ENCODE measurements around the gene SCFD1. TPM values are rescaled to one million over a fixed set of nuclear protein-coding genes. Genes with fewer than 3 reads are reported as not detected.
"Not testable (repeated sequence)": the region's sequence is repeated elsewhere in the genome, so short reads cannot be mapped to it uniquely, and the experiment has no call there.

Gene SCFD1
- total RNA-seq, 1 experiment from 2014 or later, result 61.9 TPM

GRCh38 chr14:30678926-30679431 lies 56.9 kb downstream of the SCFD1 start:
- no peak for DNase-seq (ENCODE audit: low spot score)
- TF ChIP-seq CTCF (conservative IDR thresholded peaks at IDR 0.05; ENCODE audit: low read depth, low read length) (no peak), EZH2 (IDR thresholded peaks at IDR 0.05; ENCODE audit: borderline replicate concordance, low read depth, low read length, poor library complexity, severe bottlenecking) (no peak)
- BruUV-seq (replicated peaks), result no TSS peak
- Histone ChIP-seq H3K4me1 (ENCODE audit: insufficient read depth, low read length, poor library complexity, severe bottlenecking) (no peaks in the 10 kb centered on the region), H3K9me3 (ENCODE audit: low read depth, low read length, poor library complexity, severe bottlenecking) (no peaks in the 10 kb centered on the region), H3K4me3 (ENCODE audit: low read depth, low read length, poor library complexity, severe bottlenecking) (no peak overlapping the region), H3K27me3 (replicated peaks; ENCODE audit: insufficient read depth, low read depth, low read length, poor library complexity) (no peaks in the 10 kb centered on the region), H3K27ac (ENCODE audit: low read depth, low read length, poor library complexity, severe bottlenecking) (no peak overlapping the region), H3K36me3 (ENCODE audit: insufficient read depth, low read length, poor library complexity, severe bottlenecking) (peaks cover 21% of the 10 kb centered on the region)
- POLR2A ChIA-PET (ENCODE audit: low non-redundant PET), result no interaction called here
- intact Hi-C loops (cut with micrococcal nuclease; ENCODE audit: unreplicated experiment), result no loop called here
- CTCF ChIA-PET, result no interaction called here

GRCh38 chr14:30680036-30680435 lies 57.9 kb downstream of the SCFD1 start:
- TF ChIP-seq EZH2 (IDR thresholded peaks at IDR 0.05; ENCODE audit: borderline replicate concordance, low read depth, low read length, poor library complexity, severe bottlenecking) (no peak), CTCF (conservative IDR thresholded peaks at IDR 0.05; ENCODE audit: low read depth, low read length) (no peak)
- no peaks in the 10 kb centered on the region for H3K9me3 ChIP-seq (ENCODE audit: low read depth, low read length, poor library complexity, severe bottlenecking)
- no peak overlapping the region for H3K27ac ChIP-seq (ENCODE audit: low read depth, low read length, poor library complexity, severe bottlenecking)
- H3K4me3 ChIP-seq (ENCODE audit: low read depth, low read length, poor library complexity, severe bottlenecking), result no peak overlapping the region
- peaks cover 15% of the 10 kb centered on the region for H3K36me3 ChIP-seq (ENCODE audit: insufficient read depth, low read length, poor library complexity, severe bottlenecking)
- CTCF ChIA-PET, result no interaction called here
- no peak for DNase-seq (ENCODE audit: low spot score)
- no peaks in the 10 kb centered on the region for H3K27me3 ChIP-seq (replicated peaks; ENCODE audit: insufficient read depth, low read depth, low read length, poor library complexity)
- POLR2A ChIA-PET (ENCODE audit: low non-redundant PET), result no interaction called here
- H3K4me1 ChIP-seq (ENCODE audit: insufficient read depth, low read length, poor library complexity, severe bottlenecking), result no peaks in the 10 kb centered on the region
- intact Hi-C loops (cut with micrococcal nuclease; ENCODE audit: unreplicated experiment), result no loop called here
- no TSS peak for BruUV-seq (replicated peaks)

GRCh38 chr14:30680776-30681175 lies 58.7 kb downstream of the SCFD1 start:
- intact Hi-C loops (cut with micrococcal nuclease; ENCODE audit: unreplicated experiment); H3K36me3 ChIP-seq (ENCODE audit: insufficient read depth, low read length, poor library complexity, severe bottlenecking); H3K27me3 ChIP-seq (replicated peaks; ENCODE audit: insufficient read depth, low read depth, low read length, poor library complexity); H3K4me1 ChIP-seq (ENCODE audit: insufficient read depth, low read length, poor library complexity, severe bottlenecking); H3K9me3 ChIP-seq (ENCODE audit: low read depth, low read length, poor library complexity, severe bottlenecking); H3K27ac ChIP-seq (ENCODE audit: low read depth, low read length, poor library complexity, severe bottlenecking); BruUV-seq (replicated peaks); DNase-seq (ENCODE audit: low spot score); POLR2A ChIA-PET (ENCODE audit: low non-redundant PET); H3K4me3 ChIP-seq (ENCODE audit: low read depth, low read length, poor library complexity, severe bottlenecking): not testable (repeated sequence)
- CTCF ChIA-PET, result interaction anchor here (0.7 kb wide), 1 partner anchor 62 kb away, joined by 4 read pairs; no protein-coding TSS in a partner anchor

GRCh38 chr14:30681752-30682355 lies 59.7 kb downstream of the SCFD1 start:
- BruUV-seq (replicated peaks), result no TSS peak
- ChIA-PET CTCF (no interaction called here), POLR2A (ENCODE audit: low non-redundant PET) (no interaction called here)
- H3K4me3 ChIP-seq (ENCODE audit: low read depth, low read length, poor library complexity, severe bottlenecking), result no peak overlapping the region
- H3K27ac ChIP-seq (ENCODE audit: low read depth, low read length, poor library complexity, severe bottlenecking), result no peak overlapping the region
- DNase-seq (ENCODE audit: low spot score), result peak; percentile 7
- intact Hi-C loops (cut with micrococcal nuclease; ENCODE audit: unreplicated experiment), result no loop called here
- peaks cover 4% of the 10 kb centered on the region for H3K36me3 ChIP-seq (ENCODE audit: insufficient read depth, low read length, poor library complexity, severe bottlenecking)
- TF ChIP-seq CTCF (conservative IDR thresholded peaks at IDR 0.05; ENCODE audit: low read depth, low read length) (peak; percentile 66), EZH2 (IDR thresholded peaks at IDR 0.05; ENCODE audit: borderline replicate concordance, low read depth, low read length, poor library complexity, severe bottlenecking) (no peak)
- H3K9me3 ChIP-seq (ENCODE audit: low read depth, low read length, poor library complexity, severe bottlenecking), result no peaks in the 10 kb centered on the region
- no peaks in the 10 kb centered on the region for H3K27me3 ChIP-seq (replicated peaks; ENCODE audit: insufficient read depth, low read depth, low read length, poor library complexity)
- H3K4me1 ChIP-seq (ENCODE audit: insufficient read depth, low read length, poor library complexity, severe bottlenecking), result no peaks in the 10 kb centered on the region

- POLR2A ChIA-PET (ENCODE audit: low non-redundant PET), result not testable (repeated sequence)
These were observed 68.6 kb downstream of the SCFD1 start for GRCh38 chr14:30690487-30691355.

More at GRCh38 chr14:30690487-30691355, 68.6 kb downstream of the SCFD1 start:
- DNase-seq (ENCODE audit: low spot score); H3K4me3 ChIP-seq (ENCODE audit: low read depth, low read length, poor library complexity, severe bottlenecking); H3K4me1 ChIP-seq (ENCODE audit: insufficient read depth, low read length, poor library complexity, severe bottlenecking); H3K9me3 ChIP-seq (ENCODE audit: low read depth, low read length, poor library complexity, severe bottlenecking); CTCF ChIA-PET; BruUV-seq (replicated peaks); H3K36me3 ChIP-seq (ENCODE audit: insufficient read depth, low read length, poor library complexity, severe bottlenecking); intact Hi-C loops (cut with micrococcal nuclease; ENCODE audit: unreplicated experiment); H3K27me3 ChIP-seq (replicated peaks; ENCODE audit: insufficient read depth, low read depth, low read length, poor library complexity); H3K27ac ChIP-seq (ENCODE audit: low read depth, low read length, poor library complexity, severe bottlenecking): not testable (repeated sequence)
